ENCODE measurements around the gene C13orf46.

The C13orf46 gene

DNA sequence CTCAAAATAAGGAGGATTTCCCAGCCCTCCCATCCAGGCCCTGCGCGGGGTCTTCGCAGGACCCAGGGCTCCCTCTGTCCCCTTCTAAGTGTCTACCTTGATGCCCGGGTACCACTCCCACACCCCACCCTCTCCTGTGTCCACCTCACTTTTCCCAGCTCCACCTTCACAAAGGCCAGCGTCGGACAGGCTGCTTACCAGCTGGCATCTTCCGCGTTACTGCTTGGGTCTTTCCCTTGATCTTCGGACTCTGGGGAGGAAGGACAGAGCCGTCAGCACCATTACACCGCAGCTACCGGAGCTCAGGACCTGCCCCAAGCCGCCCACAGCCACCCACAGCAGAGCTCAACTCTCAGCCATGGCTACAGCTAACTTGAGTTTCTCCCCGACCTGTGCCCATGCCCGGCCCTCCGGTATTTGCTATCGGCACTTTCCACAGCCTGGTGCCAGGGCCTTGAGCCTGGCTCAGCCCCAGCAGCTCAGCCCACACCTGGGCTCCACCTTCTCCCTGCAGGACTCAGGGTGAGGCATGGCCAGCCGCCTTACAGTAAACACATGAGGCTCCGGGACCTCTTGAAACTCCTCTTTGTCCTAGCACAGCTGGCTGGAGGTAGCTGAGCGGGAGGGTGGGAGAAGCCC, 3.8 kb downstream of the C13orf46 start:
- DNase-seq: no peak

DNA sequence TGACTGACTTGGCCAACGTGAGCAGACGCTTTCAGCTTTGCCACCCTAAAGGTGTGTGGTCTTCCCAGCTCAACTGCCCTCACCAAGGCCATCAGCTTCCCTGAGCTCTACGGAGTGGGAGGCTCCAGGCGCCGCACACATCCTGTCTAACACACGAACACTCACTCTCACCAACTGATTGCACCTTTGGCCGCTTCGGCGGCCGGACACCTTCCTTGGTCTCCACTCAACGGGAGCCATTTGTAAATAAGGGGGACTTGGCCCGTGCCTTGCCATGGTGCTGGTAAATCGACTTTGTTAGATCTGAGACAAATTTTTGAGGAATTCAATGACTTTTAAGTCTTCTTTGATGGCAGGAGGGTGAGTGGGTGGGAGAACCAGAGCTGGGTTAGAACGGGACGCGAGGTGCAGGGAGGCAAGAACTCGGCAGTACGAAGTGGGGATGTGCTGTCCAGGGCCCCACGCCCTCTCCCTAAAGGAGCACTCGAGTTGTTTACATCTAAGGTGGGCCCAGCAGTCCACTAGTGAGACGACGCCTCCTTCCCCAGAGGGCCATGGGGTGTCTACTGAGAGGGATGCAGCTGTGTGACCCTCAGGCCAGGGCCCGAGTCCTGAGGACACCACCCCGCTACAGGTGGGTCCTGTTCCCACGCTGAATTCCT, 4.4 kb downstream of the C13orf46 start:
- no peak for DNase-seq

DNA sequence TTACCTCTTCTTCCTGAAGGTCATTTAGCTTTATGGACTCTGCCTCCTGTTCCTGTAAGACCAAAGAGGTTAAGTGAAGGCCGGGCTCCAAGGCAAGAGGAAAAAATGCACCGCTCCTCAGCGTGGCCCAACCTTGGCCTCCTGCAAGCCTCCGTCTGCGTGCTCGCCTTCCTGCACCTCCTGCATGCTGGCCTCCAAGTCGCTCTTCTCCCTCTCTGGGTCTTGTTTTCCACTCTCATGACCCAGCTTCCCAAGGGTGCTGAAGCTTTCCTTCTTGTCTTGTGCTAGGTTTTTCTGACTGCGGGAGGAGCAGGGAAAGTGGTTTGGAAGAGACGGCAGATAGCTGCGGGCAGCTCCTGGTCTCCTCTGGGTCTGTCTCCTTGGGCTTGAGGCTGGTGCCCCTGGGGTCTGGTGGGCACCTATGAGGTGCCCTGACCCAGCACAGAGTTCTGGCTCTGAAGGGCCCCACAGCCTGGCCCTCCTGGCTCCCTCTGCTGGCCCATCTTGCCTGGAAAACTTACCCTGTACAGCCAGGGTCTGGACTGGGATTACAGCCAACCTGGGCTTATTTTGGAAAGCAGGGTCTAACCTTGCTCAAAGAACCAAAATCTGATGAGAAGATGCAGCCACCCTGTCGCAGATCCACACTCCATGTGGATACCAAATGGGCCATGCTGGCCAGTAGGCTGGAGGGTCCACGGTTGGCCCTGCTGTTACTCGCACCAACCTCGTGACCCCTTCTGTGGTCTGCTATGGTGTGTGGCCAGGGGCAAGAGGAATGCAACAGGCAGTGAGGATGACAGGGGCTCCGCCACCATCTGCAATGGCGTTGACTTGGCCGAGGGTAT, 5.2 kb downstream of the C13orf46 start:
- no peak for DNase-seq

DNA sequence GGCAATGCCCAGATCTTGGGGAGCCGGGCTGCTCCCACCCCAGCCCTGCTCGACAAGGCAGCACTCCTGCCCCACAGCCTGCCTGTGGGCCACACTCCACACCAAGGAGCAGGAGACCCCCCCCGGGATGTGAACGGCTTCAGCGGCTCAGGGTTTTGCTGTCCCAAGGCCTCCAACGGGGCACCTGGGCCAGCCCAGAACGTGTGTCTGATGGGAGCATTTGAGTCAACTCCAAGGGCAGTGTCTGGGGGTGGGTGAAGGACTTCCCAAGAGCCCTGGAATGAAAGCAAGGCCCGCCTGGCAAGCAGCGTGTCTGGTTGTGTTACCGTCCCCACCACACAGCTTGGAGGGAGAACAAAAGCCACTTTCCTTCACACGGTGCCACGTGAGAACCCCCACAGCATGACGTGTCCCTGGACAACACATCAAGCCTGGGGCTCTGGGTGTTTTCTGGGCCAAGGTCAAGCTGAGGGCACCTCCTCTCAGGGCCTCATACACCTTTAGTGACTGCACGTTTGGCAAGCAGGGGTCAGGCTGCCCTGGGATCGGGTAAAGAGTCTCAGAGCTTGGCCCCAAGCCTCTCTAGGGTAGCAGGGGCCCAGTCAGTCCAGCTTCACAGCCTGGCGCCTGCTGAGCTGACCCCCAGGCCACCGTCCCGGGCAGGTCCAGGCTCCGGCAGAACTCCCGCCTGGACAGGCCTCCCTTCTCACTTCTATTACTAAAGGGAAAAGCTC, 6.0 kb downstream of the C13orf46 start:
- no peak for DNase-seq

DNA sequence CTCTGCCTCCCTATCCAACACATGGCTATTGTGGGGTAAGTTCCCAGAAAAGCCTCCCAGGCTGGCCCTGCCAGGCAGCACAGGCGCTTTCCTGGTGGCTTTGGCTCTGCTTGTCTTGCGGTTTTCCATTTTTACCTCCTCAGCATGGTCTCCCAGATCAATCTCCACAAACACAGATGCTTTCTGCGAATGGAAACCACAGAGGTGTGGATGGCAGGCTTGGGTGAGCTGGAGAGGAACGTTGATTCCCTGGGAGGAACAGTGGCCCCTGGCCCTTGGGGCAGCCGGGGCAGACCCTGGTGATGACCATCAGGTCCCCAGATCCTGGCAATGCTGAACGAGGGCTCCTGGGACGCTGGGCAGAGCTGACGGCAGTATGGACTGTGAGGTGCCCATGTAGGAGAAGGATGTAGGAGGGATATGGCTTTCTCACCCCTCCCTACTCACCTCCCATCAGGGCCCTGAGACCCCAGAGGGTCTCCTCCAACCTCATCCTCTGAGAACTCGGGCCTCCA, 6.6 kb downstream of the C13orf46 start:
- DNase-seq: no peak

DNA sequence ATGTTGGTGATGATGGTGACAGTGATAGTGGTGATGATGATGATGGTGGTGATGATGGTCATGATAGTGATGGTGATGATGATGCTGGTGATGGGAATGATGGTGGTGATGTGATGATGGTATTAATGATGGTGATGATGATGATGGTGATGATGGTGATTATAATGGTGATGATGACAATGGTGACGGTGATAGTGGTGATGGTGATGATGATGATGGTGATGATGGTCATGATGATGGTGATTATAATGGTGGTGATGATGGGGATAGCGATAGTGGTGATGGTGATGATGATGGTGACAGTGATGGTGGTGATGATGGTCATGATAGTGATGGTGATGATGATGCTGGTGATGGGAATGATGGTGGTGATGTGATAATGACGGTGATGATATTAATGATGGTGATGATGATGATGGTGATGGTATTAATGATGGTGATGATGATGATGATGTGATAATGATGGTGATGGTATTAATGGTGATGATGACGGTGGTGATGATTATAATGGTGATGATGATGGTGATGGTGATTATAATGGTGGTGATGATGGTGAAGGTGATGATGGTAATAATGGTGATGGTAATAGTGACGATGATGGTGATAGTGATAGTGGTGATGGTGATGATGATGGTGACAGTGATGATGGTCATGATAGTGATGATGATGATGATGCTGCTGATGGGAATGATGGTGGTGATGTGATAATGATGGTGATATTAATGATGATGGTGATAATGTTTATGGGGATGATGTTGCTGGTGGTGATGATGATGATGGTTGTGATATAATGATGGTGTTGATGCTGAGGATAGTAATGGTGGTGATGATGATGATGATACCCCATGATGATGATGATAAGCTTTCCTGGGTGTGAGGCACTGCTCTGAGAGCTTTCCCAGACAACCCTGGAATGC, 7.7 kb downstream of the C13orf46 start:
- DNase-seq: no peak

DNA sequence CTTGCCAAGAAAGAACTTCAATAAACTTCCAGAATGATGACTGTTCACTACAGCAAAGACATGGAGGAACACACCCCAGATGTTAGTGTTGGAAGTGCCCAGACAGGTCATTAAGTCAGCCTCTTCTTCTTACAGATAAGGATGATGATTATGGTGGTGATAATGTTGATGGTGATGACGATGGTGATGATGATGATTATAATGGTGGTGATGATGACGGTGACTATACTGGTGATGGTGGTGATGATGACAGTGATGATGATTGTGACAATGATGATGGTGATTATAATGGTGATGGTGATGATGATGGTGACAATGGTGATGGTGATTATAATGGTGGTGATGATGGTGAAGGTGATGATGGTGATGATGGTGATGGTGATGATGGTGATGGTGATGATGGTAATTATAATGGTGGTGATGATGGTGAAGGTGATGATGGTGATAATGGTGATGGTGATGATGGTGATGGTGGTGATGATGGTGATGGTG, 8.4 kb downstream of the C13orf46 start:
- DNase-seq: no peak

DNA sequence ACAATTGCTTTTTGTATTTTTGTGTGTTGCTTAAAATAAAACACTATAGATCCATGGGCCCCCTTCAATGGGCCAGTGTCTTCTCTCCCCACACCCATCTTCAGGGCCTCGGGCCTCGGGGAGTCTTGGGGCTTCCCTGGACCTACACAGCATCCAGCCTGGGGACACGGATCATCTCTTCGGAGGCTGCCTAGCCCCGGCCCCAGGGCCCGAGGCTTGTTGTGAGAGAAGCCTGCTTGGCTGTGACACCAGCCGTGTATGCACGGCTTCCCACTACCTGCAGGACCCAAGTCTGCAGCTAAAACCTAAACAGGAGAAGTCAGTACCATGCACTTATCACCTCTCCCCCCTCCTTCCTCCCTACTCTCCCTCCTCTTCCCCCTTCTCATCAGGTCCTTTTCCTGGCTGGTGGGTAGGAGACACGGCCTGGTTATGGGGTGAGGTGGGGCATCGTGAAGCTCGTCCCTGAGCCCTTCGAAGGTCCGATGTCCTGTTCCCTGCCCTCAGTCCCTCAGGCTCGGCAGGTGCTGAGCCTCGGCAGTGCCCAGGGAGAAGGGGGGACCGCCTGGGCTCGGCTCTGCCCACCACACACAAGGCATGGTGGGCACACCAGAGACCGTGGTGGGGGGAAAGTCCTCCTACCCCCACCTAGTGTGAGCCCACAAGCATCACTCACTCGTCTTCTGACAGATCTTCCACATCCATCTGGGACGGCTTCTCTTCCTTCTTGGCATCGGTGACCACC, 9.5 kb downstream of the C13orf46 start:
- no peak for DNase-seq

DNA sequence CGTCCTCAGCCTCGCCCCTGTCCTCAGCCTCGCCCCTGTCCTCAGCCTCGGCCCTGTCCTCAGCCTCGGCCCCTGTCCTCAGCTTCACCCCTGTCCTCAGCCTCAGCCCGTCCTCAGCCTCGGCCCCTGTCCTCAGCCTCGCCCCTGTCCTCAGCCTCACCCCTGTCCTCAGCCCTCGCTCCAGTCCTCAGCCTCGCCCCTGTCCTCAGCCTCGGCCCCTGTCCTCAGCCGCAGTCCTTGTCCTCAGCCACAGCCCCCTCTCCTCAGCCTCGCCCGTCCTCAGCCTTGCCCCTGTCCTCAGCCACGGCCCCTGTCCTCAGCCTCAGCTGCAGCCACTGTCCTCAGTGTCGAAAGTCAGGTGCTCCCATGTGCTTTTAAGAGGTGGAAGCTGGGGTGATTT, 10.5 kb downstream of the C13orf46 start:
- DNase-seq: no peak

DNA sequence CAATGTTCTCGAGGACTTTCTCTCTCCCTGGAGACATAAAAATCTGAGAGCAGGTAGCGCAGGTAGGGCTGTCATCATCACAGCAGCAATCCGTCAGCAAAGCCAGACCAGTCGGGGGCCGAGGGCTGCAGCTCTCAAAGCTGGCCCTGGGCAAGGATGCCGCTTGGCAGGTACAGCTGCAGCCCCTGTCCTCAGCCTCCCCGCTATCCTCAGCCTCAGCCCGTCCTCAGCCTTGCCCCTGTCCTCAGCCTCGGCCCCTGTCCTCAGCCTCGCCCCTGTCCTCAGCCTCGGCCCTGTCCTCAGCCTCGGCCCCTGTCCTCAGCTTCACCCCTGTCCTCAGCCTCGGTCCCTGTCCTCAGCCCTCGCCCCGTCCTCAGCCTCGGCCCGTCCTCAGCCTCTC, 10.9 kb downstream of the C13orf46 start:
- DNase-seq: no peak

DNA sequence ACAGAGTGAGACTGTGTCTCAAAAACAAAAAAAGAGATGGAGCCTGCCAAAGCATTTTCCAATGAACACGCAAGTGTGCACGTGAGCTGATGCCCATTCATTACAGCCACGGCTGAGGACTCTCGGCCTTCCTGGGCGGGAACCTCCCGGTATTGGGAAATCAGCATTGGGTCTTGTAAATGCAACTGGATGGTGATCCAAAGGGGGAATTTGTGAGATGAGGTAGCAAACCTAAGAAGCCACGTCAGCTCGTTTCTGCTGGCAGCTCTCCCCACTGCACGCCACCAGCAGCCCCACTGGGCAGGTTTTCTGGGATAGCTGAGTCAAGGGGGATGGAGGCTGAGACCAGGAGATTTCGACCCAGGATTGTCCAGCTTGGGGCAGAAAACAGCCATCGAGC, 11.5 kb downstream of the C13orf46 start:
- DNase-seq: no peak

DNA sequence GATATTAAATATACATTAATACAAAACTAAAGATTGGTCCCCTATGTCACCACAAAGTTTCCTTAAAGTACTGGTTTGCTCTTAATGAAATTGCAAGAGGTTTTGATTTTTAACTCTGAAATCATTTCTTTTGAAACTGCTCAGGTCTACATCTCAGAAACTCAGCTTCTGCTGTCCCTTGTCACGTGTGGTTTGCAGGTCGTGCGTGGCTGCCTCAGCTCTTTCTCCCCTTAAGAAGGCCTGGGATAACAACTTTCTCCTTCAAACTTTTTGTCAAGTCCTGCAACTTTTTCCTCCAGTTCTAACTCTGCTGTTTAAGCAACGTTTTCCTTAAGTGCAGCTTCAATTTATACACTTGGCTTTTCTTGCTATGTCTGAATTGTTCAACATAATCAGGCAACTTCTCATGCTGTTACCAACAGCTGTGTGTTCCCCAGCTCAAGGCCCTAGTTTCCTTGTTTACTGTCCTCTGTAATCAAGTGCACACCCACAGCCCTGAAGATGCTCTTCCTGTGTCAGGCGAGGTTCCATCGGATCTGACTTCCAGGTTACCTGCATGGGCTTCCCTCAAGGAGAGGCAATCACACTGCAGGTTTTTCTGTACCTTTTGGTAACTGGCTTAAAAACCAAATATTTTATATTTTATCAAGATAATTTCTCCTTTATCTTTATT, 13.5 kb downstream of the C13orf46 start:
- DNase-seq: no peak

DNA sequence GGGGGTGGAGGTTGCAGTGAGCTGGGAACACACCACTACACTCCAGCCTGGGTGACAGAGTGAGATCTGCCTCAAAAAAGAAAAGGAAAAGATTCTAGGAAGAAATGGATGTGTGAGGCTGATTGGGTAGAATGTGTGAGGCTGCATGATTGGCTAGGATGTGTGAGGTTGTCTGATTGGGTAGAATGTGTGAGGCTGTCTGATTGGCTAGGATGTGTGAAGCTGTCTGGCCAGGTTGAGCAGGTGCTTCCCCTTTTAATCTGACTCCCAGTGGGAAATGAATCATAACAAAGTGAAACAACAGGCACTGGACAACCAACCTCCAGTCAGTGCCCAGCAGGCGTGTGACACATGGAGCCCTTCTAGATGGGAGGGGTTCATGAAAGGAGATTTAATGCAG, 14.7 kb downstream of the C13orf46 start:
- DNase-seq: no peak

DNA sequence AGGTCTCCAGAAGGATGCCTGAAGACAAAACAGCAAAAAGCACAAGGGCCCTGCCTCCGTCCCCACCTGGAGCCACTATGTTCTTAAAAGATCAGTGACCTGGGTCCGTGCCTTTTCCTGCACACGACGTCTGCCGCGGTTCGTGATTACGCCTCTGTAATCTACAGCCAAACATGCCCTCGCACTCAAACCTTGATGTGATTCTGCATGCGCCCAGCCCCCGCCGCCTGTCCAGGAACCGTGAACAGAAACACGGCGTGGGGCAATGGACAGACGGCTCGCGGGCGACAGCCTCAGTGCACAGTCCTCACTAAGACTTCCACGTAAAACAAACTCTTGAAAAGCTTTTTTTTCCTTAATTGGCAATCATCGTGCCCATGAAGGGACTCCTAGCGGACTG, 15.5 kb downstream of the C13orf46 start:
- DNase-seq: no peak

DNA sequence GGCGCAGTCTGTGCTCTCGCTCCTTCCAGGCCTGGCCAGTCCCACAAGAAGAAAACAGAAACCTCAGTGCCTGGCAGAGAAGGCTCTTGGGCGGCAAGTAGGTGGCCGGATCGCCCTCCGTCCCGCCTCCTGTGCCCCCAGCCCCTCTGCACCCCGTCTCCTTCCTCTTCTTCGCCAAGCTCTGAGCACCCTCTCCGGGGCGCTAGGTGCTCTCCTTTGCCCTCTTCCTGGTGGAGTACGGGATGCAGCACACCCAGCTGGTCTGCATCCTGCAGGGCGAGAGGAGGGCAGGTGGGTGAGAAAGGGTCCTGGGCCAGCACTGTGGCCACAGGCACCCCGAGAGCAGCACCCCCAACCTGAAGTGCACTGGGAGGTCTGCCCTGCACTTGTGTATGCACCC, 17.3 kb downstream of the C13orf46 start:
- DNase-seq: no peak

DNA sequence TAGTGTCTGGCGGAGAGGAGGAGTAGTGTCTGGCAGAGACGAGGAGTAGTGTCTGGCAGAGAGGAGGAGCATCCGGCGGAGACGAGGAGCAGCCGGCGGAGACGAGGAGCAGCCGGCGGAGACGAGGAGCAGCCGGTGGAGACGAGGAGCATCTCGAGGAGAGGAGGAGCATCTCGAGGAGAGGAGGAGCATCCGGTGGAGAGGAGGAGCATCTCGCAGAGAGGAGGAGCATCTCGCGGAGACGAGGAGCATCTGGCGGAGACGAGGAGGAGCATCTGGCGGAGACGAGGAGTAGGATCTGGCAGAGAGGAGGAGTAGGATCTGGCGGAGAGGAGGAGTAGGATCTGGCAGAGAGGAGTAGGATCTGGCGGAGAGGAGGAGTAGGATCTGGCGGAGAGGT, 18.2 kb downstream of the C13orf46 start:
- DNase-seq: no peak

DNA sequence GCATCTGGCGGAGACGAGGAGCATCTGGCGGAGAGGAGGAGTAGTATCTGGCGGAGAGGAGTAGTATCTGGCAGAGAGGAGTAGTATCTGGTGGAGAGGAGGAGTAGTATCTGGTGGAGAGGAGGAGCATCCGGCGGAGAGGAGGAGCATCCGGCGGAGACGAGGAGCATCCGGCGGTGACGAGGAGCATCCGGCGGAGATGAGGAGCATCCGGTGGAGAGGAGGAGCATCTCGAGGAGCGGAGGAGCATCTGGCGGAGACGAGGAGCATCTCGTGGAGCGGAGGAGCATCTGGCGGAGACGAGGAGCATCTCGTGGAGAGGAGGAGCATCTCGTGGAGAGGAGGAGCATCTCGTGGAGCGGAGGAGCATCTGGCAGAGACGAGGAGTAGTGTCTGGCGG, 18.6 kb downstream of the C13orf46 start:
- DNase-seq: no peak

DNA sequence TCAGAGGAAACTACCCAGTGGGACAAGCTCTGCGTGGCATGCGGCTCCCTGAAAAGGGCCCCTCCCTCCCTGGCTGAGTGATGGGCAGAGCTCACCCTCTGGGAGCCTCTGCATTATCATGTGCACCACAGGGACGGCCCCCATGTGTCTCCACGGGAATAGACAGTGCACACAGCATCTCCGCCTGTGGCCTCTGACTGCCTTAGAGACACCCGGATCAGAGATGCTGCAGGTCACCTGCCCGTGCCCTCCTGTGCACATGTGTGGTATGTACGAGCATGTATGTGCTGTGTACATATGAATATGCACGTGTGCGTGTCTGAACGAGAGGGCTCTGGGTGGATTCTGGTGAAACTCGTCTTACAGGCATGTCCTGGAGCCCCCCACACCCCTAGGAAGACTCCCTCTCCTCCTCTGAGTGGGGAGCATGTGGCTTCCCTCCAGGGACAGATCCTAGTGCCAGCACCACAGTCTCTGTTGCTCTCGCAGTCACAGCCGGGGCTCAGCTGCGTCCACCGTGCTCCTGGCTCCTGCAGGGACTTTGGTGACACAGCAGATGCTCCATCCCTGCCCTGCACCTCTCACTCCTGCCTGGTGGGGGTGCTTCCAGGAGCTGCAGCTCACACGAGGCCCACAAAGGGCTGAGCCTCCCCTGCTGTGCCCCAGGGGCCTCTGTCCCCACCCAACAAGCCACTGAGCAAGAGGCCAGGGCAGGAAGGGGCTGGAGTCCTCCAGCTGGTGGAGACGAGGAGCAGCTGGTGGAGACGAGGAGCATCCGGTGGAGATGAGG, 19.6 kb downstream of the C13orf46 start:
- no peak for DNase-seq

DNA sequence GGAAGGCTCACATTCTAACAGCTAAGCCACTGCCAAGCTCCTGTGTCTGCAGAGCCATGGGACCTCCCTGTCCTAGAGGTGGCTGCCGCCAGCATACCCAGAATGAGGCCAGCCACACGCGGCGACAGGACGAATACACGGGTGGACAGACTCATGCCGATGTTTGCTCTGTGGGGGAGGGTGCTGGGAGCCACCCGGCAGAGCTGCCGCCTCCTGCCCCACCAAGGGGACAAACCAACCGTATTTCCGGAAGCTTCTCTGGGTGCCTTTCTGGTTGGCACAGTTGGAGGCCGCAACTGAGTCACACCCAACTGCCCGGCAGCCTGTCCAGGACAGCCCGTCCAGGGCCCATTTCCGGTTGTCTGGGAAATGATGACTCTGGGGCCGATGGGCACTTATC, 20.3 kb downstream of the C13orf46 start:
- DNase-seq: no peak

All from EL (cell line).